GM21619 (cell line): ENCODE measurements around the gene GATA6.
"Not testable (repeated sequence)": the region's sequence is repeated elsewhere in the genome, so short reads cannot be mapped to it uniquely, and the experiment has no call there.

Experiments
- ATAC-seq: cut with Tn5 transposase; IDR thresholded peaks from one replicate; pipeline ENCODE4 v1.9.1; 2021; ENCODE audit not compliant: unreplicated experiment

GATA6 gene

DNA sequence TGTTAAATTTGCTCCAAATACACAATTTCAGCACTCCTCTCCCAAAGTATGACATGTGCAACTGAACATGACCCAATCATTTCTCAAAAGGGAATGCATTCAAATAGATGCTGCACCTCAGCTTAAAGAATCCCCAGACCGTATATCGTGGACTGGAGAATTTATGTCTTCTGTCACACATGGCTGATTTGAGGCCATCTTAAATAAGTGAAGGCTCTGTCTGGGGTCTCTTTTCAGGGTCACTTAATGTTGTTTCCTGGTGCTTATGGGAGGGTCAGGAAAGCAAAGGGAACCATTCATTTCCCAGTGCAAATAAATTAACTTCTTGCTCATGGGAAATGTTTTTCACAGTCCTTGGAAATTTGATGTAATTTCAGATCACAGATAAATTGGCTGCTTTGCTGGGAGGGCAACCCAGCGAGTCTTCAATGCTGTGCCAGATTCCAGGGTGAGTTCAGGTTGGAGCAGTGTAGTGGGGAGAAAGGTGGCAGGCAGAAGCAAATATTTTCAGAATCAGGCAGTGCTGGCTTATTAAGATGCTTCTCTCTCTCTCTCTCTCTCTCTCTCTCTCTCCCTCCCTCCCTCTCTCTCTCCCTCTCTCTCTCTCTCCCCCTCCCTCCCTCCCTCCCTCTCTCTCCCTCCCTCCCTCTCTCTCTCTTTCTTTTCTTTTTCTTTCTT is 34.3 kb downstream of the GATA6 start:
- ATAC-seq: no peak

DNA sequence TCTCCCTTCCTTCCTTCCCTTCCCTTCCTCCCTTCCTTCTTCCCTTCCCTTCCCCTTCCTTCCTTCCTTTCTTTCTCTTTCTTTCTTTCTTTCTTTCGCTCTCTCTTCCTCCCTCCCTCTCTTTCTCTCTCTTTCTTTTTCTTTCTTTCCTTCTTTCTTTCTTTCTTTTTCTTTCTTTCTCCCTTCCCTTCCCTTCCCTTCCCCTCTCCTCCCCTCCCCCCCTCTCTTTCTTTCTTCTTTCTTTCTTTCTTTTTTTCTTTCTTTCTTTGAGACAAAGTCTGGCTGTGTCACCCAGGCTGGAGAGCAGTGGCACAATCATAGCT is 34.8 kb downstream of the GATA6 start:
- ATAC-seq: no peak

DNA sequence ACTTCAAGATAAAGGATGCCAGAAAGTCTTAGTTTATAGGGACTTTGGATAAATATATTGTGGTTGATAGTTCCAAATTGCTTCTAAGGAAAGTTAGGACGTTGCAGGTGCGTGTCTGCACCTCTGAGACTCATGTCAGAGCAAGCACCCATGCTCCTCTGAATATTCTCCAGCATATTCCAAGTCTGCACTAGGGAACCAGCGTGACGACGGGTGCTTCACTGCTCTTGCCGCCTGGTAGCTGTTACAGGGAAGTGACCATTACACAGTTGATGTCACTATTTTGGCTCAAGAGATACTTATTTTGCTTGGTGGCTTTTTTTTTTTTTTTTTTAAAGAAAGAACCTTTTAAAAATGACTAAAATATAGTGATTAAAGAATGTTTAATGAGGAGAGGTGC is 35.6 kb downstream of the GATA6 start:
- no peak for ATAC-seq

DNA sequence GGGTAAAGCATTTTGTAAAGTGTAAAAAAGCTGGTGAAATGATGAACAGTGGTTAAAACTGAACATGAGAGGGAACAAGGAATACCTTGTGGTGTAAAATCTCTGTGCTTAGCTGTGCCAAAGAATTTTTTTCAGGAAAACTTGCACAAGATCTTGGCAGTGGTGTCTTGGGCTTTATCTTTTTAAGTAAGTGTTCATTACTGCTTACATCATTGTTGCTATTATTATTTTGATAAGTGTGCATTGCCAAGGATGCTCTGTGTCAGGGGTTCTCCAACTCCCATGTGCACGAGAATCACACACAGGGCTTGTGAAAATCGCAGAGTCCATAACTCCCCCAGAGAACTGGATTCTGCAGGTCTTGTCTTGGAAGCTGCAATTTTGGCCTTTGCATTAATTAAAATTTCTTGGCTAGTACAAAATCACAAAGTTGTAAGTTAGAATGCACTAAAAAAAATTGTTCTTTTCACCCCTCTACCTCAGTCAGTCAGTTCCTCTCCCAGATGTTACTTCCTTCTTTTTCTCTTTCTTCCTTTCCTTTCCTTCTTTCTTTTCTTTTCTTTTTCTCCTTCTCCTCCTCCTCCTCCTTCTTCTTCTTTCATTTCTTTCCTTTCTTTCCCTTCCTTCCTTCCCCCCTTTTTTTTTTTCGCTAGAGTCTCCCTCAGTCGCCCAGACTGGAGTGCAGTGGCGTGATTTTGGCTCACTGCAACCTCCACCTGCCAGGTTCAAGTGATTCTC is 37.8 kb downstream of the GATA6 start:
- ATAC-seq: no peak

DNA sequence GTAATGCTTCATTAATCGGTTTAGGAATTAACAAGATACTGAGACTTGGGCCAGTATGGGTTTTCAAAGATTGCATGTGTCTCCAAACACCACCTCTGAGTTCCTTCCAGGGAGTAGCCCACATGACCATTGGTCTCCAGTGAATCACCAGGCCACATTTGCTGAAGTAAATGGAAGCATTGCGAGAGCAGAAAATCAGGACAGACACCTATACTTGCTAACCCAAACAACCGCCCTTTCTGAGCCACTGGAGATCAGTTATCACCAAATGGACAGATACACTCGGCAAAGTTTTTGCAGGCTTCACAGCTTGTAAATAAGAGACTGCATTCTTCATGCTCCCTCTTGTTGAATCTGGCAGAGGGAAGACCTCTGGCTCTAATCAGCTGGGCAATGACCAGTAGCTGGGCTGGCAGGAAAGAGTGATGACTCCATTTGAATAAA is 40.9 kb downstream of the GATA6 start:
- no peak for ATAC-seq

DNA sequence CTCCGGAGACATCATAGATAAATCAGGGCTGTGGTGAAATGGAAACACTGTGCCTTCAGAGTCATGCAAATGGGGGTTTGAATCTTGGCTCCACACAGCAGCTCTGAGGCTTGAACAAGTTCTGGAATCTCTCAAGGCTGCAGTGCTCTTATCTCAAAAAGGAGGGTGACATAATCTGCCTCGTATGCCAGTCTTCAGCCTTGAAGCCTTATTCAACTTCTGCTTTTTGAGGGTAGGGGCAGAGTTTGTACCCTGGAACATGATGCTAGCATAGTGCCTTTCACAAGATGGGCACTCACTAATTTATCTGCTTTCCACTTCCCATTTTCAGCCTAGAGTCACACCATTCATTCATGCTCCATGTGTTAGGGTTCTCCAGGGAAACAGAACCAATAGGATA is 42.3 kb downstream of the GATA6 start:
- ATAC-seq: no peak

GRCh38 chr18:22213333-22213973 is 44.1 kb downstream of the GATA6 start:
- no peak for ATAC-seq

GRCh38 chr18:22214731-22215528 is 45.5 kb downstream of the GATA6 start:
- no peak for ATAC-seq

- ATAC-seq: no peak
Measured at GRCh38 chr18:22218835-22219234, 49.4 kb downstream of the GATA6 start.

DNA sequence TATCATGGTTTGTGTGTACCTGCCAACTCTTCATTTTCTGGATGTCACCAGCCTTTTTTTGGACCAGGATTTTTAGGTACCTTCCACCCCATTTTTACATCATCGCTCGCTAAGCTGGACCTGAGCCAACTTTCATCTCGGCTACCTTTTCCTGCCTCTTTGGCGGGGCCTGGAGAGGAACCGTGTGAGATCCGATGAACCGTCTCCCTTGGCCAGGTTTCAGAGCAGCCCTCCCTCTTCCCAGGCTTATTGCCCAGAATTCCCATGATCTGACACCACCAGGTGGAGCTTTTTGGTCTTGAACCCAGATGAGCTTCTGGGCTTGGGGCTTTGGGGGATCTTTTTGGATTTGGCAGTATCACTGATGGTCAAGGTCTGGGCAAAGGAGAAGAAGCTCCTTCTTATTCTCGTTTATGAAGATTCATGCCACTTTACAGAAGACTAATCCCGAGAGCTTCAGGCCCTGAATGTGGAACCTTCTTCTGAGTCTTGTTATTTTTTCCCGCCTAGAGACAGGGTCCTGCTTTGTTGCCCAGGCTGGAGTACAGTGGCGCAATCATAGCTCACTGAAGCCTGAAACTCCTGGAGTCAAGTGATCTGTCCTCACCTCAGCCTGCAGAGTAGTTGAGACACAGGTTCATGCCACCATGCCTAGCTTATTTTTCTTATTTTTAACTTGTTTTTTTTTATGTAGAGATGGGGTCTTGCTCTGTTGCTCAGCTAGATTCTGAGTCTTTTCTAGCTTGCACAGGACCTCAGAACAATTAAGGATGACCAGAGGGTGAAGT is 50.4 kb downstream of the GATA6 start:
- no peak for ATAC-seq

DNA sequence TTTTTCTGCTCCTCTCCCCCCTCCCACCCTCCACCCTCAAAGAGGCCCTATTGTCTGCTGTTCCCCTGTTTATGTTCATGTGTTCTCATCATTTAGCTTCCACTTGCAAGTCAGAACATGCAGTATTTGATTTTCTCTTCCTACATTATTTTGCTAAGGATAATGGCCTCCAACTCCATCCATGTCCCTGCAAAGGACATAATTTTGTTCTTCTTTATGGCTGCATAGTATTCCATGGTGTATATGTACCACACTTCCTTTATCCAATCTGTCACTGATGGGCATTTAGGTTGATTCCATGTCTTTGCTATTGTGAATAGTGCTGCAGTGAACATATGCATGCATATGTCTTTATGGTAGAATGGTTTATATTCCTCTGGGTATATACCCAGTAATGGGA is 51.2 kb downstream of the GATA6 start:
- not testable (repeated sequence) for ATAC-seq

GRCh38 chr18:22221350-22221749 is 52.0 kb downstream of the GATA6 start:
- no peak for ATAC-seq

DNA sequence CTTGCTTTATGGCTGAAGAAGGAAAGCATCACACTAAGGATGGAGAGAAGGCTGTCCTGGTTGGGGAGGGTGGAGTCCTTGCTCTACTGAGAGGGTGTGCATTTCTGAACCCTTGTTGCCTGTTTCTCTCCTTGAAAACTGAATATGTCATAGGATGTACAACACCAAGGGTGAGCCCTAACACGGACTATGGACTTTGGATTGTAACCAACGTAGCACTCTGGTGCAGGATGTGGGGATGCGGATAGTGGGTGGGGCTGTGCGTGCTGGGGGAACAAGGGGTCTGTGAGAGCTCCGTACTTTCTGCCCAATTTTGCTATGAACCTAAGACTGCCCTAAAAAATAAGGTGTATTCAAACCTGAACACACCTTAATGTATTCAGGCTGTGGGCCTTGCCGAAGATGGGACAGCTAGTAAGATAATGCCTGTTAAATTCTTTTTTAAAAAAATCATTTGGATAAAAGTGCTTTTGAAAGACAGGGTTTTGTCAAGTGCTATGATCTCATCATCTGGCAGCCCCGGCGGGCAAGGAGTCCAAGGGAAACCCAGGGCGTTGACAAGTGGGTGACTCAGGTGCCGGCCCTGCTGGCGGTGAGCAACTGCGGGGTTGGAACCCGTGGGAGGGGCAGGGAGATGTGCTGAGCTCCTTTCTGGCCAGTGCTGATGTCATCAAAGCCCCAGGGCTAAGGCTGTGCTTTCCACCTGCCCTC is 54.0 kb downstream of the GATA6 start:
- ATAC-seq: no peak

DNA sequence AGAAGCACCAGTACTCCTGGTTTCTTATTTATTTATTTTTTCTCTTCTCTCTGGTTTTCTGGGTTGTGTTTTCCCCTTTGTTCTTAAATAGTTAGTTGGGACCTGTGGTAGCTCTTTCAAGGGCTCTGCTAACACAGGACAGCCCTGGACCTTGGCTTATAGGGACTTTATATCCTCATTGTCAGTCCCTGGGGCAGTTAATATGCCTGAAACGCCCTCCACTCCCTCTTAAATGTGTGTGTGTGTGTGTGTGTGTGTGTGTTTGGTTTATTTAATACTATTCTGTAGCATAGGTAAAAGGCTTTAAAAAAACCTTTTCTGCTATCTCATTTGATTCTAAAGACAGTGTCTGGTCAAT is 54.6 kb downstream of the GATA6 start:
- no peak for ATAC-seq

- ATAC-seq: no peak
Measured at GRCh38 chr18:22224339-22224738, 55.0 kb downstream of the GATA6 start.

GRCh38 chr18:22226801-22227200 is 57.4 kb downstream of the GATA6 start:
- no peak for ATAC-seq

DNA sequence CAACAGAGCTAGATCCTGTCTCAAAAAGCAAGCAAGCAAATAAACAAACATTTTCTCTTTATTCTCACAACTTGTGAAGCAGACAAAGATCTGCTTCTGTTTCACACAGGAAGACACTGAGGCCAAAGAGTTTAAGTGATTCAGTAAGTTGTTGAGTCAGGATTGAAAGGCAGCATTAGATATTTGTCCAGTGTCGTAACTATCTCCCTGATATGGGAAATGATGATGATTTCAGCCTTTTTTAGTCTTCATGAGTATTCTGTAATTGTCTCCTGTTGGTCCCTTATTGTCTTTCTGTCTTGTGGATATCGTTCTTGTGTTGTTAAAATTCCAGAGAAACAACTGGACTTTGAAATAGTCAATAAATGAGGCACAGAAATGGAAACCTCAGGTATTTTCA is 59.6 kb downstream of the GATA6 start:
- ATAC-seq: no peak

DNA sequence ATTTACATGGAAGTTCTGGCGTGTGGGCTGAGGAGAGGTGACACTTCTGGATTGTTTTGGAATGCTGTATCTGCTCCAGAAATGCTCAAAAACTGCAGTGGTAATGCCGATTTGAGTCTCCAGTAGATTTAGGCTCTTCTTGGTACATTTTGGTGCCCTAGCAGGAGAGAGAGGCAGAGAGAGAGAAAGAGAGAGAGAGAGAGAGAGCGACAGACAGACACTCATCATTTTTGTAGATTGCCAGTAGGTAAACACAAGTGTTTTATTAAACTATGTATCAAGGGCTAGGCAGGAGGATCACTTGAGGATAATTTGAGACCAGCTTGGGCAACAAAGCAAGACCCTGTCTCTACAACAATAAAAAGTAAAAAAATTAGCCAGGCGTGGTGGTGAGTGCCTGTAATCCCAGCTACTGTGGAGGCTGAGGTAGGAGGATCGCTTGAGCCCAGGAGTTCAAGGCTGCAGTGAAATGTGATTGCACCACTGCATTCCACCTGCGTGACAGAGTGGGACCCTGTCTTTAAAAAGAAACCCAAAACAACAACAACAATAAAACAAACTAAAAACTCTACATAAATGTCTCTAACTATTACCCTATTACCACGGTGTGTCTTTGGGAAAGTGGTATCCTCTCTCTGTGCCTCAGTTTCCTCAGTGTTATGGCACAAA is 60.2 kb downstream of the GATA6 start:
- no peak for ATAC-seq

GRCh38 chr18:22230471-22230945 is 61.1 kb downstream of the GATA6 start:
- no peak for ATAC-seq

GRCh38 chr18:22233266-22233665 is 63.9 kb downstream of the GATA6 start:
- no peak for ATAC-seq
